HG02588 (cell line): ENCODE measurements around the gene ALG3.
"Not testable (repeated sequence)": the region's sequence is repeated elsewhere in the genome, so short reads cannot be mapped to it uniquely, and the experiment has no call there.

Experiments
- ATAC-seq: cut with Tn5 transposase; IDR thresholded peaks from one replicate; pipeline ENCODE4 v1.9.1; 2021; ENCODE audit warnings: mild to moderate bottlenecking, moderate library complexity; ENCODE audit not compliant: unreplicated experiment

The ALG3 gene

DNA sequence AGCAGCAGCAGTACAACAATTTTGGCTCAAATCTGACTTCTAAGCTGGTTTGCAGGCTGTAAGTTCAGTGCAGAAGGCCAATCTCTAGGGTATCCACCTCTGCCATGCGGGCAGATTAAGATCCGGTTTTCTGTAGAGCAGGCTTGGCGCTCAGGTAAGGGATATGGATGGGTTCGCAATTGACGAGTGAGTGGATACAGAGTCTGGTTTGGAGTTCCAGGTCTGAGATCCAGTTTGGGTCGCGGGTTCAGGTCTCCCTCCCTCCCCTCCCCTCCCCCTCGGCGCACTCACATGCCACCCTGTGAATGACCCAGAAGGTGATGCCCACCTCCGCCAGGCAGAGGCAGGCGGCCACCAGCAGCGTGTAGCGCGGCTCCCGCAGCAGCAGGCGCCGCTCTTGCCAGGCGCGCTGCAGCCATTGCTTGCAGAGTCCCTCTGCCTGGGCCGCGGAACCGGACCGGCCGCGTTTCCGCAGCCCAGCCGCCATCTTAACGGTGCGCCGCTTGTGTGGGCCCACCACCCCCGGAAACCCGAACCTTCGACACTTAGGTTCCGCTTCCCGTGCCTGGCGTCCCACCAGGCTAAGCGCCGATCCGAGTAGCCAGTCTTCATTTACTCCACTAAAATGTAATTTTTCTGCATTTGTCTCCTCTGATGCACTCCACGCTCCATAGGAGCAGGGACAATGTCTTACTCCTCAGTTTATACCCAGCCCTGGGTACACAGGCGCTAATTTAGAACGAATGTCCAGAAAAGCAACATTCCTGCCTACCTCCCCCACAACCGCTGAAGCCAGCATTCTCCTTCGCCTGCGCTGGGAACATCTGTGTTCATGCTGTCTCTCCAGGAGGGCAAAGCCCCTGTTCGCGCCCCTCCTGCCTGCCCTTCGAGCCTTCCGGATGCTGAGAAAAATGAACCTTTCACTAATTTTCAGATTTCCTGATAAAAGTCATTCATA is at the start of gene ALG3:
Gene ALG3 (minus strand): TSS at position 509 of the 958 bp plus-strand sequence. CDS start 22 bp downstream, at position 487.
- ATAC-seq, result peak; percentile 52

DNA sequence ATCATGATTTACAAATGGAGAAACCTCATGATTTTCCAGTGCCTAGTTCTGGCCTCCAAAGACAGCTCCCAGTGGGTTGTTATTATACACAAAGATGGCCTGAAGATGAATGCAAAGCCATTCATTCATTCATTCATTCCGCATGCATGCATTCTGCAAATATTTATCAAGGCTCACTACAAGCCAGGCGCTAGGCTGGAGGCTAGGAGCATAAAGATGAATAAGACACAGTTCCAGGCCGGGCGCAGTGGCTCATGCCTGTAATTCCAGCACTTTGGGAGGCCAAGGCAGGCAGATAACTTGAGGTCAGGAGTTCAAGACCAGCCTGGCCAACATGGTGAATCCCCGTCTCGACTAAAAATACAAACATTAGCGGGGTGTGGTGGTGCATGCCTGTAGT is 47.9 kb upstream of the ALG3 start:
- ATAC-seq, result no peak

DNA sequence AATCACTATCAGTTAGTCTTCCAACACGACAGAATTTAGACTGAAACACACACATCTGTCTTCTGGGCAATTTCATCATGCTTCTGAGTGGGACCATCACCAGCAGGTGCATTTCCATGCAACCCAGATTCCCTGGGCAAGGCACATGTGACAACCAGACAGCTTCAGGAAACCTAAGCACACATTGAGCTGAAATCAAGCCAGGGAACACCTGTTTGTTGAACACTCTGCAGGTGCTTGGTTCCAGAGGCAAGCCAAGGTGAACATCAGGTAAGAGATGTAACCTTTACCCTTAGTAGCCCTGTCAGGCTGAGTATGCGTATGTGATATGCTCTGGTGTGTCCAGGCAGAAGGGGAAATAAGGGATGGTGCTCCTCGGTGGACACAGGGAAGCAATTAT is 47.0 kb upstream of the ALG3 start:
- ATAC-seq, result no peak

DNA sequence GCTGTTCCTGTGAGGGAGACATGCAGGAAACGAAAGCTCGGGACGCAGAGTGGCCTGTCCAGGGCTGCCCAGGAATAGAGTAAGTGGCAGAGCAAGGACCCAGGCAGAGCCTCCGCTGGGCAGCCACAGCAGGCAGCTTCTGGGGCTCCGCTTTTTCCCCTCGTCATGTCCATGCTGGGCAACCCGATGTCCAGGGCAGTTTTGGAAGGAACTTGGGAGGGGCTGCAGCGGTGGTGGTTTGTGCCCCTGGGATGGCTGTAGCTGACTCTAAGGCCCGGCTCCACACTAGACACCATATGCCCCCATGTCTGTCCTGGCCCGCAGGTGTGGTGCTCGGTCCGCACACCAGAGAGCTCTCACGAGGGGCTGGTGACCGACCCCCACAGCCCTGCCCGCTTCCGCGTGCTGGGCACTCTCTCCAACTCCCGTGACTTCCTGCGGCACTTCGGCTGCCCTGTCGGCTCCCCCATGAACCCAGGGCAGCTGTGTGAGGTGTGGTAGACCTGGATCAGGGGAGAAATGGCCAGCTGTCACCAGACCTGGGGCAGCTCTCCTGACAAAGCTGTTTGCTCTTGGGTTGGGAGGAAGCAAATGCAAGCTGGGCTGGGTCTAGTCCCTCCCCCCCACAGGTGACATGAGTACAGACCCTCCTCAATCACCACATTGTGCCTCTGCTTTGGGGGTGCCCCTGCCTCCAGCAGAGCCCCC is 43.1 kb upstream of the ALG3 start:
- ATAC-seq, result no peak

DNA sequence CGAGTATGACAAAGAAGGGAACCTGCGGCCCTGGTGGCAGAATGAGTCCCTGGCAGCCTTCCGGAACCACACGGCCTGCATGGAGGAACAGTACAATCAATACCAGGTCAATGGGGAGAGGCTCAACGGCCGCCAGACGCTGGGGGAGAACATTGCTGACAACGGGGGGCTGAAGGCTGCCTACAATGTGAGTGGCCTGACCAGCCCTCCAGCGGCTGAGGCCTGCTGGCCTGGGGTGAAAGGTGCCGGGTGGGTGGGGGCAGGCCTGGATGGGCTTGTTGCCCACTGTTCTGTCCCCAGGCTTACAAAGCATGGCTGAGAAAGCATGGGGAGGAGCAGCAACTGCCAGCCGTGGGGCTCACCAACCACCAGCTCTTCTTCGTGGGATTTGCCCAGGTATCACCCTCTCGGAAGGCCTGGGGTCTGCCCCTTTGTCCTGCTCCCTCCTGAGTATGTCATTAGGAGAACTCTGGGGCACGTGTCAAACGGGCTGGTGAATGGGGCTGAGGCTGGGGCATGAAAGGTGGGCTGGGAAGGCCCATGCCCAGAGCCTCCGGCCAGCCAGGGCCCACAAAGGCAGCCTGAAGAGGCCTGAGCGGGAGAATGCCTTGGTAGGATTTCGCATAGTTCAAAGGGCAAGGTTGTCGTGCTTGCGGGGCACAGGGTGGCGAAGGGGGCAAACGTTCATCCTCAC is 42.4 kb upstream of the ALG3 start:
- no peak for ATAC-seq

DNA sequence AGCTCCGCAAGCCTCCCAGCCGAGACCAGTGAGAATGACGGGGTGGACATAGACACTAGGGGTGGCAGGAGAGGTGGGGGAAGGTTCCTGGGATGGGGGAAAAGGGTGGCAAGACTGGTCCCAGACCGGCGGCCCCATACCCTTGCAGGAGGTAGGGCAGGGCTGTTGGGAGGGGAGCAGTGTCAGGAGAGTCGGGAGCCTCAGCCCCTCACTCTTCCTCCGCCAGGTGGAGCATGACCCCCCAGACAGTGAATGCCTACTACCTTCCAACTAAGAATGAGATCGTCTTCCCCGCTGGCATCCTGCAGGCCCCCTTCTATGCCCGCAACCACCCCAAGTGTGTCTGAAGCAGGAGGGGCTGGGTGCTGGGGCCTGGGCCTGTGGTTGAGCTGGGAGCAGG is 41.6 kb upstream of the ALG3 start:
- no peak for ATAC-seq

DNA sequence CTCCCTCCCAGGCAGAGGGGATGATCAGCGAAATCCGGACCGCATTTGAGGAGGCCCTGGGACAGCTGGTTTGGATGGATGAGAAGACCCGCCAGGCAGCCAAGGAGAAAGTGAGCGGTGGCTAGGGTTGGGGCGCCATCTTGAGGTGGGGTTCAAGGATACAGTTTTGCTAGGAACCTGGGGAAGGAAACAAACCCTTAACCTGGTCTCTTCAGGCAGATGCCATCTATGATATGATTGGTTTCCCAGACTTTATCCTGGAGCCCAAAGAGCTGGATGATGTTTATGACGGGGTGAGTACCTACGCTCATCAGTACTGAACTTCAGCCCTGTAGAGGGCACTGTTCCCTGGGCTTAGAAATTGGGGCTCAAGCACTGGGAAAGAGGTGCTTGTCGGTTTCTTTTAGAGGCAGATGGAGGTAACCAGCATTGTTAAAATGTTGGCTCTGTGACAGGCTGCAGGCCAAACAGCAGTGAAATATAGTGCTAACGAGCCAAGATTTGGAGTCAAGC is 40.7 kb upstream of the ALG3 start:
- no peak for ATAC-seq

DNA sequence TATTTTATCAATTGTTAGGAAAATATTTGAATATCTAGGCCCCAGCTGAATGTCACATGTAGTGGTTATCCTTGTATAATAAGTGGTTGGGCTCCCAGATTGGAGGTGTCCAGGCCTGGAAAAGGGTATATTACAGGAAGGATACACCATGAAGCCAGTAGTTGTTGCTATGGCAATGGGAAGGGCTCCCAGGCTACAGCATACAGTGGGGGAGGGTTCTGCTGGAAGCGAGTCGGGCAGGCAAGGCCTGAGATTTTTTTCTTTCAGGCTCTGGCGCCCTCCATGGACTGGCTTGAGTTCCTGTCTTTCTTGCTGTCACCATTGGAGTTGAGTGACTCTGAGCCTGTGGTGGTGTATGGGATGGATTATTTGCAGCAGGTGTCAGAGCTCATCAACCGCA is 35.9 kb upstream of the ALG3 start:
- ATAC-seq, result no peak

DNA sequence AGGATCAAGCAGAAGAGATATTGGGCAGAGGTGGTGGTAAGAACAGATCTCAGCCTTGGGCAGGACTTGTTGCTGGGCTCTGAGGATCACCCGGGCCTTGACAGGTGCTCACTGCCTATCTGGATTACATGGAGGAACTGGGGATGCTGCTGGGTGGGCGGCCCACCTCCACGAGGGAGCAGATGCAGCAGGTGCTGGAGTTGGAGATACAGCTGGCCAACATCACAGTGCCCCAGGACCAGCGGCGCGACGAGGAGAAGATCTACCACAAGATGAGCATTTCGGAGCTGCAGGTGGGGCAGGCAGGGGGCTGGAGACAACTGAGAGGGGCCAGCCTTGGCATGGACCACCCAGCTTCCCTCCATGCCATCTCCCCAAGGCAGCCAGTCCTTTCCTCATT is 34.9 kb upstream of the ALG3 start:
- ATAC-seq, result no peak

DNA sequence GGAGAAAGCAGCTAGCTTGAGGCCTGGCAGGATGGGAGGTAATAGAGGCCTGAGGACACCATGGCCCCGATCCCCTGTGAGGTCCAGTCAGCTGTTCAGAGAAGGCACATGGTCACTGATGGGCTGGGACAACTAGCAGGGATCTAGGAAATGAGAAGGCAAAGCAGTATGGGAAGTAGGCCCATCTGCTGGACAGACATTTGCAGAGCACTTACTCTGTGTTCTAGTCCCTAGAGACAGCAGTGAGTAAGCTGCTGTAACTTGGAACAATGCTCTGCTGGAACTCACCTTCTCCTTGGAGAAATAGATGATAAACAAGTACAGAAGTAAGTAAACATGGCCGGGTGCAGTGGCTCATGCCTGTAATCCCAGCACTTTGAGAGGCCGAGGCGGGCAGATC is 34.2 kb upstream of the ALG3 start:
- ATAC-seq, result no peak

DNA sequence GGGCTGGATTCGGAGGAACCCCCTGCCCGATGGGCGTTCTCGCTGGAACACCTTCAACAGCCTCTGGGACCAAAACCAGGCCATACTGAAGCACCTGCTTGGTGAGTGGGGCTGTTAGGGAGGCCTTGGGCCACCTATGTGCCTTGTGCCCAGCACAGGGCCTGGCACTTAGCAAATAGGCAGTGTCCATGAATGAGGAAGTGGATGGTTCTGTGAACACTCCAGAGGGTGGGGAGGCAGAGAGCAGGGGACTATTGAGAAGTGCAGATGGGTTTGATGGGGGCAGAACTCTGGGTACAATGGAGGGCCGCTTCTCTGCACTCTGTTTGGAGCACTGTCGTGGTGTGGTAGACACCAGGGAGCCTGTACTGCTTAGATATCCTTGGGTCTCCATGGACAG is 28.6 kb upstream of the ALG3 start:
- no peak for ATAC-seq

DNA sequence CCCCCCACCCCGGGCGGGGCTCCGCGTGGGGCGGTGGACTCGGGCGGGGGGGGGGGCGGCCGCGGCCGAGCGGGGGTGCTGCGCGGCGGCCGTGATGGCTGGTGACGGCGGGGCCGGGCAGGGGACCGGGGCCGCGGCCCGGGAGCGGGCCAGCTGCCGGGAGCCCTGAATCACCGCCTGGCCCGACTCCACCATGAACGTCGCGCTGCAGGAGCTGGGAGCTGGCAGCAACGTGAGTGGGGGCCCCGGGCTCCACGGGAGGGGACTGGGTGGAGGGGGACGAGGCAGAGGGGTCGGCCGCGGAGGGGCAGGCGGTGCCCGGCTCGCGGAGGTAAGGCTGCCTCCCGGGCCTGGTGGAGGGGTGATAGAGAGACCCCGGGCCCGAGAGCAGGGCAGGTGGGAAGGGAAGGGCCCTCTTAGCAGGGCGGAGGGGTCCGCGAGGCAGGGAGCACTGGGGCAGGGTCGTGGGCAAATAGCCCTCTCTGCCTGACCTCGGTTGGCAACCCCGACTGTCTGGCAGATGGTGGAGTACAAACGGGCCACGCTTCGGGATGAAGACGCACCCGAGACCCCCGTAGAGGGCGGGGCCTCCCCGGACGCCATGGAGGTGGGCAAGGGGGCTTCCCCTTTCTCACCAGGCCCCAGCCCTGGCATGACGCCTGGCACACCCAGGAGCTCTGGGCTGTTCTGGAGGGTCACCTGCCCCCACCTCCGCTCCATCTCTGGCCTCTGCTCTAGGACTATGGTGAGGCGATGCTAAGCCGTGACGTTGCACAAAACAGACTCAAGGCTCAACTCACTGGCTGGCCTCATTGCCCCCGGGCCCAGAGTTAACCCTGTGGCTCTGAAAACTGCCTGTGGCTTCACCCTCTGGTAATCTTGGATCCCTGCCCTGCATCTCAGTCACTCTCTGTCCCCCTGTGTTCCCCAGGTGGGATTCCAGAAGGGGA is 27.5 kb upstream of the ALG3 start, which contains the start of gene ECE2:
Gene ECE2 (plus strand): TSS at position 62 of the 950 bp plus-strand sequence. CDS start 132 bp downstream, at position 194.
- ATAC-seq, result no peak

DNA sequence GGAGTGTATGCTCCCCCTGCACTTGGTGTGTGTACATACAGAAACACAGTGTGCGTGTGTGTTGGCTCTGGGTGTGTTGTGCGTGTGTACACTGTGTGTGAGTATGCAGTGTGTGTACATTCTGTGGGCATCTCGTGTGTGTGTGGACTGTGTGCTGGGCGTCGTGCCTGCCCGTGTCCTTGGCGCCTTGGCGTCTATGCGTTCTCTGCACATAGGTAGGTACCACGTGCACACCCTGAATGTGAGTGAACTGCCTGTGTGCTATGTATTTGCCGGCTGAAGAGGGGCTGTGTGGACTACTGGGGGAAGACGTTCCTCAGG is 26.6 kb upstream of the ALG3 start:
- no peak for ATAC-seq

DNA sequence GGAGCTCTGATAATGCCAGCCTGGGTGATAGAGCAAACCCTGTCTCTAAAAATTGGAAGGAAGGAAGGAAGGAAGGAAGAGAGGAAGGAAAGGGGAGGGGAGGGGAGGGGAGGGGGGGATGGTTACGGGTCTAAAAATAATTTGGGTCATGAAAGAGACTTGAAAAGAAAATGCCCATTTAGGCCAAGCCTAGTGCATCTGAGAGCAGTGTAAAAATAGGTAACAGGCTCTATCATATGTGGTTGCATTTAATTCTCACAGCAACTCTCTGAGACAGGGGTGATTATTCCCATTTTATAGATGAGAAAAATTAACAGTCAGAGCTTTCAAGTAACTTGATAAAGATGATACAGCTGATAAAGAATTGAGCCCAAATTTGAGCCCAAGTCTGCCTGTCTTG is 23.5 kb upstream of the ALG3 start:
- ATAC-seq, result no peak

DNA sequence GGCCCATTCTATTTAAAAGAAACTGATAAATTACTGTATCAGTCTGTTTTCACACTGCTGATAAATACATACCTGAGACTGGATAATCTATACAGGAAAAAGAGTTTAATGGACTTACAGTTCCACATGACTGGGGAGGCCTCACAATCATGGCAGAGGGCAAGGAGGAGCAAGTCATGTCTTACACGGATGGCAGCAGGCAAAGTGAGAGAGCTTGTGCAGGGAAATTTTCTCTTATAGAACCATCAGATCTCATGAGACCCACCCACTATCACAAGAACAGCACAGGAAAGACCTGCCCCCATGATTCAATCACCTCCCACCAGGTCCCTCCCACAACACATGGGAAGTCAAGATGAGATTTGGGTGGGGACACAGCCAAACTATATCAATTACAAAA is 18.5 kb upstream of the ALG3 start:
- ATAC-seq, result not testable (repeated sequence)

DNA sequence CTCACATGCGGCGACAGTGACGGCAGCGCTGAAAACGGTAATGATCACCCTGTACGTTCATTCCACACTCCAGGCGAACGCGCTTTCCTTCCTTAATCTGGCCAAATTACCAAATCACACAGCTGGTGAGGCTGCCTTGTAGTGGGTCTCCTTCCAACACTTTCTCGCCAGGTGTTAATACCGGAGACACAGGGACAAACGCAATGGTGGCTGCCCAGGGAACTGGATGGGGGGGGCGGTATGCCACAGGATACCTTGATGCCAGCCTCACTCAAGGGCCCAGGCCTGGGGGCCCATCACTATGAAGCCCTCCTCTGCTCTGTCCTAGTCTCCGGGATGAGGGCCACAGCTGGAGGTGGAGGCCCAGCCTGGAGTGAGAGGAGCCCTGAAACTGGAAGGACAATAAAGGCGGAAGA is 14.0 kb upstream of the ALG3 start:
- no peak for ATAC-seq

DNA sequence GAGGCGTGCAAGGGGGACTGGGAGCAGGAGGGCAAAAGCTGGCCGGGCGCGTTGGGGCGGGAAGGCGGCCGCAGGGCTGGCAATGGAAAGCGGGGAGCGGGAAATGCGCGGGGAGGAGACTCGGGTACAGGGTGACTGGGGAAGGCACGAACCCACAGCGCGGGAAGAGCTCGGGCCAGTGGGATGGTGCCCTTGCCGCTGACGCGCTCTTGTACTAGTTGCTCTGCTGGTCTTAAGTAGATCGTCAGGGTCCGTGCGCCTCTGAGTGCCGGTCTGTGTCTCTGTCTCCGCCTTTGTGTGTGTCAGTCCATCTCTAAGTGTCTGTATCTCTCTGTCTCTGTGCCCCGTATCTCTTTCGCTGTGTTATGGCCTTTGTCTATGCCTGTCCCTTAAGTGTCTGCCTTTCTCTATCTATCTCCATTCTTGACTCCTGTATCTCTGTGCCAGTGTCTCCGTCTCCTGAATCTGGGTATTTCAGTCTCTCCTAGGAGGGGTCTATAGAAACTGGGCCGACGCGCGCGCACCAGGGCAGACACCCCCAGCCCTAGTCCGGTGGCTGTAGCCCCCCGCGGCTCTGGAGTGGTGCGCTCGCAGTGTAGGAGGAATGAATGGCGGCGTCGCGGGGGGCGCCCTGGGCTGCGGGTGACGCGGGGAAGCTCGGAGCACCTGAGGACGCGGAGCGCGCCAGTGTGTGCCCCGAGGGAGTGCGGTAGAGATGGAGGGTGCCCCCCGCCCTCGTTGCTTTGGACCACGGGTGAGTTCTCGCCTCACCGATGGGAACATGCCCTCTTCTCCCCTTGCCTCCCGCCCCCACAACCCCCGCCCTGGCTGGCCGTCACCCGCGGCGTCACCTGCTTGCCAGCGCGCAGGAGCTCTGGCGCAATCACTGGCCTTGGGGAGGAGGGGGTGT is 13.3 kb upstream of the ALG3 start:
- no peak for ATAC-seq

DNA sequence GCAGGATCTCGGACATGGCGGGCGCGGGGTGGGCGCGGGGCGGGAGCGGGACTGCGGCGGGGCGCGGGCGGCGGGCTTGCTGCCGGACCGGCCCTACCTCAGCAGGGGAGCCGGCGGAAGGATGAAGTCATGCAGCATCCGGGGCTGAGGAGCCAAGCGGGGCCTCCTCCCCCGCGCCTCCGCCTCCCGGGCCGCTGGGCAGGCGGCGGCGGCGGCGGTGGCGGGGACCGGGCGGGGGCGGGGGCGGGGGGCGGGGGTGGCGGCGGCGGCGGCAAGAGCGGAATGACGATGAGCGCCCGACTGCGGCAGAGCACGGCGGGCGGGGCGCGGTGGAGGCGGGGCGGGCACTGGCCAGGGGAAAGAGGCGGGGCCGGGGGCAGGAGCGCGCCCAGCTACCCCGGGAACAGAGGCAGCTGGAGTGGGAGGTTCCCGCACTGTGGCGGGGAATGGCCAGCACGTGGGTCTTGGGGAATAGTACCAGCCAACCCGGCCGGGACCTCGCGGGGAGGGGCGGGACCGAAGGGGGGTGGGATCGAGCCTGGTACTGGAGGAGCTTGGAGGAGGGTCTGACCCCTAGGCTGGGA is 12.6 kb upstream of the ALG3 start, which contains the start of gene CAMK2N2:
Gene CAMK2N2 (minus strand): TSS at position 284 of the 584 bp plus-strand sequence. CDS start 268 bp downstream, at position 16.
- ATAC-seq, result no peak
